ENCODE results near the gene ZSCAN12. TPM values are rescaled to one million over a fixed set of nuclear protein-coding genes. Genes with fewer than 3 reads are reported as not detected.
A peak's percentile ranks its signal among the peaks of the same experiment; 100 is the strongest.
"Not testable (repeated sequence)": the region's sequence is repeated elsewhere in the genome, so short reads cannot be mapped to it uniquely, and the experiment has no call there.

The ZSCAN12 gene
- polyA plus RNA-seq (ENCODE audit: insufficient read length in 3 of 3): 10 to 100 TPM; 12.1 to 15.7 (median 15.2) TPM
- long read RNA-seq, donor 1, partial matches to known transcripts: 0 of 1 reads
- long read RNA-seq, donor 1, other reads (novel, unspliced or antisense): 0 of 1 reads
- long read RNA-seq, donor 2: 0 reads
- long read RNA-seq, donor 3, partial matches to known transcripts: 0 of 1 reads
- long read RNA-seq, donor 3, other reads (novel, unspliced or antisense): 0 of 1 reads
- long read RNA-seq, donor 4: 0 reads
- long read RNA-seq, donor 5: 0 reads
- long read RNA-seq, donor 6, partial matches to known transcripts: 6 of 8 reads
- long read RNA-seq, donor 6, other reads (novel, unspliced or antisense): 0 of 8 reads
- long read RNA-seq, donor 7: 0 reads
- long read RNA-seq, donor 8: 0 reads
- long read RNA-seq, donor 9, partial matches to known transcripts: 0 of 1 reads
- long read RNA-seq, donor 9, other reads (novel, unspliced or antisense): 0 of 1 reads
- long read RNA-seq, donor 10: 0 reads
- long read RNA-seq, donor 11: 0 reads
- long read RNA-seq, donor 12, partial matches to known transcripts: 5 of 6 reads
- long read RNA-seq, donor 12, other reads (novel, unspliced or antisense): 0 of 6 reads
- long read RNA-seq, donor 13: 0 reads
- long read RNA-seq, donor 14: 0 reads
- long read RNA-seq, donor 15, full-length matches to known transcripts: 1 of 1 reads
- long read RNA-seq, donor 15, partial matches to known transcripts: 0 of 1 reads
- long read RNA-seq, donor 15, other reads (novel, unspliced or antisense): 0 of 1 reads
- long read RNA-seq, donor 16, partial matches to known transcripts: 0 of 1 reads
- long read RNA-seq, donor 16, other reads (novel, unspliced or antisense): 0 of 1 reads

DNA sequence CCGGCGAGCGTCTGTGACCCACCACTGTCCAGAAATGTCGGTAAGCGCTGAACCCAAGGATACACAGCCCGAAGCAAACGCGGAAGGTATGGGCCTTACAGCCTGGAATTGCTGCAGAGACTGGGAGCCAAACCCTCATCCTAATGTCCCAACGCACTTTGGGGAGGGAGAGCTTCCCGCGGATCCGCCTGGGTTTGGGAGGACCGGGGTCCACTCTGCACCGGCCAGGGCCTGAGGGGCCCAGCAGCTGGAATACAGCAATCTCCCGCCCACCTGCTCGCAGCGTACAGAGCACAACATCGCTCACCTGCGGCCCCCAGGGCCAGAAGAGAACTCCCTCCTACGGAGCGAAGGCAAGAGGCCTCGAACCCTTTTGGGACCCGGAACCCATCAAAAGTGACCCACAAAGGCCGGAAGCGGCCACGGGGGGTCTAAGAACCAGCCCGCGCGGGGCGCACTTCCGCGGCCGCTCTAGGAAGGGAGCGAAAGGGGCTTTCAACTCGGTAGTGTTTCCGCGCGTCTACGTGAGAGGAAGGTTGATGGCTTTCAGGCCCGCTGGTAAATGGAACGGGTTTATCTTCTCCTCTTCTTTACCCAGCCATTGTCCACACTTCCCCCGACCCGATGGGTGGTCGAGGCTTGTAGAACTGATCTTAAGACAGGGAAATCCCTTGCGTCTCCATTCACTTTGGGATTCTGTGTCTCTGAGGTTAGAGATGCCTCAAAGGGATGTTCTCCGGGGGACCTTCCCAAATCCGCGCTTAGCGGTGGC is at the start of gene ZSCAN12:
Gene ZSCAN12 (minus strand): TSS at position 398 of the 772 bp plus-strand sequence. CDS start 1,342 bp downstream, outside the sequence.
- peak; percentile 91 for DNase-seq

DNA sequence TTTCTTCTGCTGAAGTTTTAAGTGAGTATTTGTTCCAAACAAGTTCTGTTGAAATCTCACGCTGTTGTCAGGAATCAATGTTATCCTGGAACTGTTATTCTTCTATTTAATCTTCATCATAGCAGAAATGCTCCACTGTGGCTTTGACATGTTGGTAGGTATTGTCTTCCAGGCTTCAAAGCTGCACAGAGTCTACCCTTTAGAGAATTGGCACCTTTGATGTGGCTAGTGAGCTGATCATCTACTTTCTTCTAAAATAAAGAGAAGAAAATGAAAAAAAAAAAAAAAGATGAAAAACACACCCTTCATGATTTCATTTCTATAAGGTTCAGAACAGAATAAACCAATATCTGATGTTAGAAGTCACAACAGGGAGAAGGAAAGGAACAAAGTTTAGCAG is 49.5 kb upstream of the ZSCAN12 start:
- no peak for DNase-seq

- DNase-seq: not testable (repeated sequence)
Observed at GRCh38 chr6:28447512-28447906, 48.0 kb upstream of the ZSCAN12 start.

DNA sequence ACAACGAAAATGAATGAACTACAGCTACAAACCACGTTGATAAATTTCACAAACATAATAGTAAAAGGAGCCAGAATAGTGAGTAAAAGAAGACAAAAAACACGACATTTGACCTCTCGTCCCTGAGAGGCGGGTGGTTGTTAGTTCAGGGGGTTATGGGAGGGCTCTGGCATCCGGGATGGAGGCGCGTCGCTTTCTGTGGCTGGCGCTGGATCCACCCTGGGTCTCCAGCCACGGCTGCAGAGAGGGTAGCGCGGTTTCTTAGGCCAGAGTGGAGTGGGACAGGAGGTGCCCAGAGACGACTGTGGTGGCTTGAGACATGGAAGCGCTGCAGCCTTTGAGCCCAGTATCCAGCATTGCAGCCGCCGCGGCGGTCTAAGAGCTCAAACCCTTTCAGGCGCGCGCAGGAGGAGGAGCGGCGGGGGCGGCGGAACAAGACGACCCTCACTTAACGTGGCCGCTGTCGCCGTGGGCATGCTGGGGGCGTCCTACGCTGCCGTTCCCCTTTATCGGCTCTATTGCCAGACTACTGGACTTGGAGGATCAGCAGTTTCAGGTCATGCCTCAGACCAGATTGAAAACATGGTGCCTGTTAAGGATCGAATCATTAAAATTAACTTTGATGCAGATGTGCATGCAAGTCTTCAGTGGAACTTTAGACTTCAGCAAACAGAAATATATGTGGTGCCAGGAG is 47.4 kb upstream of the ZSCAN12 start:
- DNase-seq: peak; percentile 23

DNA sequence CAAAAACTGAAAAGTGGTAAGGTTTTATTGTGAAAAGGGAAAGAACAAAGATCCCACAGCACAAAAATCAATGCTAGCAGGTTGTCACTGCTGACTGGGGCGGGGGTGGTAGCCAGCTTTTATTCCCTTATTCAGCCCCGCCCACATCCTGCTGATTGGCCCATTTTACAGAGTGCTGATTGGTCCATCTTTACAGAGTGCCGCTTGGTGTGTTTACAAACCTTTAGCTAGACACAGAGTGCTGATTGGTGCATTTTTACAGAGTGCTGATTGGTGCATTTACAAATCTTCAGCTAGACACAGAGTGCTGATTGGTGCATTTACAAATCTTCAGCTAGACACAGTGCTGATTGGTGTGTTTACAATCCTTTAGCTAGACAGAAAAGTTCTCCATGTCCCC is 45.2 kb upstream of the ZSCAN12 start:
- DNase-seq: not testable (repeated sequence)

DNA sequence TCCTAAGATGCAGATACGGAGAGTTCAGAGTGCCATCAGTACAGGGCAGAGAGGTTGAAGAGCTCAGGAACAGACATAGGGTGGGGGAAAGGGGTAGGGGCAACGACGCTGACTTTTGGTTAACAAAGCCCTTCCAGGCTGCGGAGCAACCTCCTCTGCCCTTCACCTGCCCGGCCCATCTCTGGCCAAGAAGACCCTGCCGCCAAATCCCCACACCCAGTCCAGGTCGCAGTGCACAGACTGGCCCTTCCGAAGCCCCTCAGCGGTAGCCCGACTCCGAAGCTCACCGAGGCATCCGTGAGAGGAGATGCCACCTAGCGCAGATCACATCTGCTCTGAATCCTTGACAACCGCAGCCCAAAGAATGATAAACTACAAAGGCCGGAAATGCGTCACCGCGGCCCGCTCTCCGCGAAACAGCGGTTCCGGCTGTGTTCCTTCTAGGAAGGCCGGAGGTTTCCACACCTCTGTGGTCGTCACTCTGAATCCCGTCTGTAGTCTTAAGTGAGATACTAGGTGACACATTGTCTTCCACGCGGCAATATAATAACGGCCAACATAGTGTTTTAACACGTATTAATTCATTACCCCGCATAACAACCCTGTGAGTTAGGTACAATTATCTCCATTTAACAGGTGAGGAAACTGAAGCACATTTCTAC is 43.7 kb upstream of the ZSCAN12 start, which contains the start of gene ZSCAN23:
Gene ZSCAN23 (minus strand): TSS at position 380 of the 662 bp plus-strand sequence. CDS start 7,225 bp downstream, outside the sequence.
- peak; percentile 88 for DNase-seq

DNA sequence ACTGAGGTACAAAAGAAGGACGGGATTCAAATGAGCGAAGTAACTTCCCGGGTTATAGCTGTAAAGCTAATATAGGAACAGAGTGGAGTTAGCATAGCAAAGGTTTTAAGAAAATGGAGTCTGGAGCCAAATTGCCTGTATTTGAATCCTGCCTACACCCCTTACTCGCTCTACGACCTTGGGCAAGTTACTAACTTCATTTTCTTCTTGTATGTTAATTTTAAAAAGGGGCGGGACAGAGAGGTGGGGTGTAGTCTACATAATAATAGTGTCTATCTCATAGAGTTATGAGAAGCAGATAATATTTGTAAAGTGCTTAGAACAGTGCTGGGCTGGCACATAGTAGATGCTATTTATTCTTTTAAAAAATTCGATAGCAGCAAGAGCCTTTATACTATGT is 43.0 kb upstream of the ZSCAN12 start:
- DNase-seq: no peak

DNA sequence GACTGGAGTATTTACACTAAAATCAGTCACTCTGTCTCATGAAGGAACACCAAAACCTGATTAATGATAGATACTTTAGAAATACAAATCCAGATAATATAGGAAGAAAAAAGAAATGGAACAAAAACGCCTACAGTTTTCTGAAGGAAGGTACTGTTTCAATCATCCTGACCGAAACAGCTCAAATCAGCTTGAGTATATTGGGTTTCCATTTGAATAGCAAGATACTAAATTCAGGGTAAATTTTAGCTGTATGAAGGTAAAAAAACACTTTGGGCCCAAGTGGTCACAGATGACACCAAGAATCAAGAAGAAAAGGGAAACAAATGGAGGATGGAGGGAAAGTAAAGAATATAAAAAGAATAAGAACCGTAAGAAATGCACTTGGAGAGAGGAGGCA is 36.9 kb upstream of the ZSCAN12 start:
- DNase-seq: no peak

DNA sequence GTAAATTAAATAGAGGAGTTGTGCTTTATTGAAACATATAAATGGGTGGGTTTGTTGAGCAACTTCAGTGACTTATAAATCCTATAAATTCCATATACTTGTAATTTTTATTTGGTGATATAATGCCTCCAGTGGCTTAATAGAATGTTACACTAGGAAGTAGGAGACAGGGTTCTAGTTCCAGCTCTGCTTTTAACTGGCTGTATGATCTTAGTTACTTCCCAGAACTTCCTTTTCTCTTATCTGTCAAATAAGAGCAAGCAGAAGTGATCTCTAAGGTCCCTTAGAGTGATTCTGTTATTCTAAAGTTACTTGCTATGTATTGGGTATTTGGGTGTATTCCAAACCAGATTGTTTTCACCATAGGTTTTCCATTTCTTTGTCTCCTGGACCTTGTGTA is 33.6 kb upstream of the ZSCAN12 start:
- DNase-seq: no peak

GRCh38 chr6:28429781-28430180 is 30.2 kb upstream of the ZSCAN12 start:
- no peak for DNase-seq

DNA sequence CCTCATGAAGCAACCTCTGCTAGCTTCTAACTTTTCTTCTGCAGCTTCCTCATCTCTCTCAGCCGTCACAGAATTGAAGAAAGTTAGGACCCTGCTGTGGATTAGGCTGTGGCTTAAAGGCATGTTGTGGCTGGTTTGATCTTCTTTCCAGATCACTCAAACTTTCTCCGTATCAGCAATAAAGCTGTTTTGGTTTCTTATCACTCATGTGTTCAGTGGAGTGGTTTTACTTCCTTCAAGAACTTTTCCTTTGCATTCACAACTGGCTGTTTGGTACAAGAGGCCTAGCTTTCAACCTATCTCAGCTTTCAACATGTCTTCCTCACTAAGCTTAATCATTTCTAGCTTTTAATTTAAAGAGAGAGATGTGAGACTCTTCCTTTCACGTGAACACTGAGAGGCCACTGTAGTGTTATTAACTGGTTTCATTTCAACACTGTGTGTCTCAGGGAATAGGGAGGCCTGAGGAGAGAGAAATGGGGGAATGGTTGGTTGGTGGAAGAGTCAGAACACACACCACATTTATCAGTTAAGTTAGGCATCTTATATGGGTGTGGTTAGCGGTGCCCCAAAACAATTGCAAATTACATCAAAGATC is 26.5 kb upstream of the ZSCAN12 start:
- DNase-seq: no peak

- no peak for DNase-seq
Observed at GRCh38 chr6:28424163-28424562, 24.6 kb upstream of the ZSCAN12 start.

DNA sequence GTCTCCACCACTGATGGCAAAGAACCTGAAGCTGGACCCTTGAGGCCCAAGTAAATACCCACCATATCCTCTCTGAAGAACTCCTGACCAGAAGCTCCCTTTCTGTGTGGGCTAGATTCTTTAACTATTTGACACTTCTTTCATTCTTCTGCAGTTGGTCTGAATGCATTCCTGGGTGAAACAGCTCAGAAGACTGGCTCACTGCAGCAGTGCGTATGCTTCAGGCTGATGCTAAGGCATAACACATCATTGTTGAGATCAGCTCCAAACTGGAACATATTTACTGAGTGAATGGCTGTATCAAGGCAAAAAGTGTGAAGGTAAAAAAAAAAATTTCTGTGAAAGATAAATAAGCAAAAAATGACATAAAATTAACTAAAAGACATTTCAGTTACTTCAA is 24.0 kb upstream of the ZSCAN12 start:
- no peak for DNase-seq

GRCh38 chr6:28413681-28414080 is 14.1 kb upstream of the ZSCAN12 start:
- no peak for DNase-seq

DNA sequence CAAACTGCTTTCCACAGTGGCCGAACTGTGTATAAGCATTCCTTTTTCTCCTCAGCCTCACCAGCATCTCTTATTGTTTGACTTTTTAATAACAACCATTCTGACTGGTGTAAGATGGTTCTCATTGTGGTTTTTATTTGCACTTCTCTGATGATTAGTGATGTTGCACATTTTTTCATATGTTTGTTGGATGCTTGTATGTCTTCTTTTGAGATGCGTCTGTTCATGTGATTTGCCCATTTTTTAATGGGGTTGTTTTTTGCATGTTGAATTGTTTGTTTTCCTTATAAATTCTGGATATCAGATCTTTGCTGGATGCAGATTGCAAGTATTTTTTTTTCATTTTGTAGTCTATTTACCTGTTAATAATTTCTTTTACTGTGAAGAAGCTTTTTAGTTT is 11.2 kb upstream of the ZSCAN12 start:
- DNase-seq: no peak

DNA sequence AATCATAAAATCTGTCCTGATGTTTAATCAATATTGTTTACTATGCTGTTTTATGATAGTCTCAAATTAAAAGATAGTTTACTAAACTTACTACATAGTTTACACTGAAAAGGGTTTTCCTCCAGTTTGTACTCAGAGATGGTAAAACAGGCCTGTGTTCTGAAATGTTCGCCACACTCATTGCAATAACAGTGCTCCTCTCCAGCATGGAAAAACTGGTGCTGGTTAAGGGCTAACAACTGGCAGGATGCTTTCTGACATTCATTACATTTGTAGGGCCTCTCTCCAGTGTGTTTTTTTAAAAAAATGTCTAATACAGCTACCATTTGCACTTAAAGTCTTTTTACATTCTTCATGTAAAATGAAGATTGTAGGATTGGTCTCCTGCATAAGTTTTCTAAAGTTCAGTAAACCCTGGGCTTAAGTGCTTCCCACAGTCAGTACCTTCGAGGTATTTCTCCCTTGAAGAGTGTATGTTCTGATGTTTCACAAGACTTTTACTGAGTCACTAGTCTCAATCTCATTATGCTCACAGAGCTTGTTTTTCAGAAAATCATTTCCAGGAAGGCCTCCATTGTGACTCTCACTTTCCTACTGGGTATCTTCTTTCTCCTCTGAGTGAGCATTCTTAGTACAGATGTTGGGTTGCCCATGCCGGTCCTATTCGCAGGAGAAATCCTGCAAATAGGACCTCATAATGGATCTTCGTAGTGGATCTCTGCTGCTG is 8.7 kb upstream of the ZSCAN12 start:
- DNase-seq: no peak

DNA sequence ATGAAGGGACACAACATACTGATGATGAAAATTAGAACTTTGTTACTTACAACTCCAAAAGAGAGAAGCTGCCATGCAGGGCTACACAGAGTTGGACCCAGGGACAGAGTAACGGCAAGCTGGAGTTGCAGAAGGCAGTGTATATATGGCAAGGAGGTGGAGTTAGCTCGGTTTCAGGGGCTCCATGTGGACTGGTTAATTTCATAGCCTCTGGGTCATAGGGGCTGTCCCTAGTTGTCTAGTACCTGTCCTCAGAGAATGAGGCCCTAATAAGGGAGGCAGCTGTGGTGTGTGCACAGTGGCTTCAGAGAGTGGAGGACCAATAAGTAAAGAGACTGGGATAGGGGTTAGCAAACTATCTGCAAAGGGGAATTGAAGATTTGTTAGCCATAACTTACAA is 7.9 kb upstream of the ZSCAN12 start:
- no peak for DNase-seq

DNA sequence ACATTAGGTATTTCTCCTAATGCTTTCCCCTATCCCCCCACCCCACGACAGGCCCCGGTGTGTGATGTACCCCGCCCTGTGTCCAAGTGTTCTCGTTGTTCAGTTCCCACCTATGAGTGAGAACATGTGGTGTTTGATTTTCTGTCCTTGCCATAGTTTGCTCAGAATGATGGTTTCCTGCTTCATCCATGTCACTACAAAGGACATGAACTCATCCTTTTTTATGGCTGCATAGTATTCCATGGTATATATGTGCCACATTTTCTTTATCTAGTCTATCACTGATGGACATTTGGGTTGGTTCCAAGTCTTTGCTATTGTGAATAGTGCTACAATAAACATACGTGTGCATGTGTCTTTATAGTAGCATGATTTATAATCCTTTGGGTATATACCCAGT is 4.4 kb upstream of the ZSCAN12 start:
- not testable (repeated sequence) for DNase-seq

- no peak for DNase-seq
Observed at GRCh38 chr6:28402197-28402596, 2.6 kb upstream of the ZSCAN12 start.

DNA sequence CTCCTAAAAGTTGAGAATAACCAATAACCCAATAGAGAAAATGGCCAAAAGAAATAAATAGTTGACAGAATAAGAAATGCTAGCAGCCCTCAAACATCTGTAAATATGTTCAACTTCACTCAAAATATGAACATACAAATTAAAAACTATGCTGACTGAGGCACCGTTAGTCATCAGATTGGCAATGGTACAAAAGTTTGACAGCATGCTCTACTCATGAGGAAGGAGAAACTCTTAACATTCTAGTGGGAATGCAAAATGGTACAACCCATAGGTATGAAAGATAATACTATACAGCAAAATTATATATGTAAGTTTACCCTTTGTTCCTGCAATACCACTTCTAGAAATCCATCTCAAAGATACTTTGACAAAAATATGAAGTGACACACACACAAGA is 1.6 kb upstream of the ZSCAN12 start:
- DNase-seq: no peak
